GM19463 (cell line): ENCODE results near the gene AMPD3.

Experiments used
- ATAC-seq: cut with Tn5 transposase; IDR thresholded peaks from one replicate; pipeline ENCODE4 v1.9.1; 2021; ENCODE audit warnings: mild to moderate bottlenecking, moderate library complexity; ENCODE audit not compliant: unreplicated experiment

The AMPD3 gene

DNA sequence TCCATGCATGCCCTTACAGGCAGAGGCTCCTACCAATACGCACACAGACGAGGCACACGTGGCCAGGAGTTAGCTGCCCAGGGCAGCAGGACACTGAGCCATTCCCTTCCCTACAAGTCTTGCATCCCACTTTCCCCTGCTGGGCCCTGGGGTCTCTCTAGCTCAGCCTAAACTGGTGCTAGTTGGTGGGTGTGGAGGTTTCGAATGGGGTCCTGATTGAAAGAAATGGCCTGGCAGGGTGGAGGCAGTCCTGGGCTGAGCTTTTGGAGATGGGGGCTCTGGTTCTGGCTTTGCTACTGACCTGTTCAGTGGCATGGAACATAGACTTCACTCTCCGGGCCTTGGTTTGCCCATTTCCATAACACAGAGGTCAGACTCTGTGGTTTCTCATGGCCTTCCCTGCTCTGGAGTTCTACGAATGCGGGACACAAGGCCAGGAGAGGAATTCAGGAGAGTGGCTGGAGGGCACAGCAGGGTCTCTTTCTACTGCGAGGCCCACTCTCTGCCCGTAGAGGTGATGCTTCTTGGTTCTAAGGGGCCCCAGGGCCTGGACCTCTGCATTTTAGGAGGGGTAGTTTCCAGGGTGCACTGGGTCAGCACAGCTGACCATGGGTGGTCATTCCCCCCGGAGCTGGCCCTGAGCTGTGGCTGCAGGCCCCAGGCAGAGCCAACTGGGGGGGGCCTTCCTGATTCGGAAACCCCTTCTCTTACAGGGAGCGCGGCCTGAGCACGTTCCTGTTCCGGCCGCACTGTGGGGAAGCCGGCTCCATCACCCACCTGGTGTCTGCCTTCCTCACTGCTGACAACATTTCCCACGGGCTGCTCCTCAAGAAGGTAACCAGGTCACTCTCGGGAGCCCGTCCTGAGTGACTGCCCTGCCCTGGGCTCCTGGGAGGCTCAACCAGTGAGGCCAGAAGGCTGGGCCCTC is 46.0 kb downstream of the AMPD3 start:
- ATAC-seq = no peak

DNA sequence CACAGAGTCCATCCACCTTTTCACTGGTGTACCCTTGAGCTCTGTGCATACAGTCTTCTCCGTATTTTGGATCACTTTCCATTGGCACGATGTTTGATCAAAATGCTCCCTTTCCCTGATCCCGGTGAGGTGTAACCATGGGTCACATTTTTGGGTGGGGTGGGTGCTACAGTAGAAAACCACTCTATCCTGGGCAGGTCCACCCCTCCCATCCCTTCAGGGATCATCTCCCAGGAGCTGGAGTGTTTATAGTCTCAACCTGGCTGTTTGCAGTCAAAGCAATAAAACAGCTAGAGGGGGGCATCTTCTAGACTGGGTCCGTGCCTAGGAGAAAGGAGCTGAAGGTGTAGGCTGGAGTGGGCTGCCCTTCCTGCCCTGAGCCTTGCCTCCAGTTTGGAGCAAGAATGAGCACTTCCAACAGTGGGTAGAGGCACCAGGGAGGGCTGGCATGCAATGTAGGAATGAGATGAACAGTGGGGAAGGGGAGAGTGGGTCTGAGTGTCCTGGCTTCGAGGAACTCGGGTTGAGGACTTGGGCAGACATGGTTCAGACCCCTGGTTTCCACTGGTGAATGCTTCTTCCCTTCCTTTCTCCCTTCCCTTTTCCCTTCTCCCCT is 47.1 kb downstream of the AMPD3 start:
- ATAC-seq = no peak

DNA sequence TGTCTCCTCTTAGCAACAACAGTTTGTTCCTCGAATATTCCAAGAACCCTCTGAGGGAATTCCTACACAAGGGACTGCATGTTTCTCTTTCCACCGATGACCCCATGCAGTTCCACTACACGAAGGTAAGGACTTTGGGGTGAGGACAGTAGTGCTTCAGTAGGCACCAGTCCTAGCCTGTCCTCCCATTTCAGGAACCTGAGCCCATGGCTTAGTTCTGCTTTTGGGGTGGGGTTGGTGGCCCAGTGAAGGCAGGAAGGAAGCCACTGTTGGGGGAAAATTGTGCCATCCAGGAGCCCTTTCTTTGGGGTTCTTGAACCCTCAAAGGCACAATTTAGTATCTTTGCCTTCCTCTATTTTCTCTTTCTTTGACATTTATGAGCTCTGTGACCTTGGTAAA is 47.7 kb downstream of the AMPD3 start:
- ATAC-seq = no peak

DNA sequence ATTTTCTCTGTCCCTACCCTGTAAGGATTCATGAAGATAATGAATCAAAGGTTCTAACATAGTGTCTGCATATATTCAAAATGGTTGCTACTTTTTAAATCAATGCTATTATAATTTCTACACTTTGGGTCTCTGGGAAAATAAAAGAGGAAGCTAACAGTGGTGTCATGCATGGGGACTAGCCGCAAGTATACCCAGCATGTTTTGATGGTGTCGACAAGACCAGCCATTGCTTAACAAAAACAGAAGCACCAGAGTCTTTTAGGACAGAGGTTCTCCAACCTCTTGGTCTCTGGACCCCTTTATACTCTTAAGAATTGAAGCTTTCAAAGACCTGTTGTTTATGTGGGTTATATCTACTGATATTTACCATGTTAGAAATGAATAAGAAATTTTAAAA is 48.2 kb downstream of the AMPD3 start:
- ATAC-seq = no peak

DNA sequence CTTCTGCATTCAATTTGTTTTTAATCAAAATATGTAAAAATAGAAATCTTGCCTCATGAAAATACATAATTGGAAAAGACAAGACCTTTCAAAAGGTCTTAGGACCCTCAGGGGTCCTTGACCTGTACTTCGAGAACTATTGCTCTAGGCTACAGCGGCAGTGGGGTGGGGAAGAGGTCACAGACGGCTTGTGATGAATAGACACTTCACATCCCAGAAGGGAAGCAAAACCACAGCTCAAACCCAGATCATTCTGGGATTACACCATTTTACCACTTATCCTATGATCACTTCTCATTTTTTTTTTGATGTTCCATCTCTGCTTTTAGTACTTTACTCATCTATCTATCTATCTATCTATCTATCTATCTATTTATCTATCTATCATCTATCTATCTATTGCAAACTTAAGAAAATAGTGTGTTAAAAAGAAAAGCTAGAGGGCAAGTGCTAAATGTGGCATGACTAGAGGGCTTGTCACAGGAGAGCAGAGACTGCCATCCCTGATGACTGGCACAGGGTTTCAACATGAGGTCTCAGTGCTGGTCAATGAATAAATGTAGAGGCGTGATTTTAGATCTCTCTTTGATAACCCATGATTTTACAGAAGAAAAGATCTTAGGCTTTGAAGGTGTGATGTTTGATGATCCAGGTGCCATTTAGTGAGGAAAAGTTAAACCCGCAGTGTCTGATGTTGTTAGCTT is 48.9 kb downstream of the AMPD3 start:
- ATAC-seq = no peak

DNA sequence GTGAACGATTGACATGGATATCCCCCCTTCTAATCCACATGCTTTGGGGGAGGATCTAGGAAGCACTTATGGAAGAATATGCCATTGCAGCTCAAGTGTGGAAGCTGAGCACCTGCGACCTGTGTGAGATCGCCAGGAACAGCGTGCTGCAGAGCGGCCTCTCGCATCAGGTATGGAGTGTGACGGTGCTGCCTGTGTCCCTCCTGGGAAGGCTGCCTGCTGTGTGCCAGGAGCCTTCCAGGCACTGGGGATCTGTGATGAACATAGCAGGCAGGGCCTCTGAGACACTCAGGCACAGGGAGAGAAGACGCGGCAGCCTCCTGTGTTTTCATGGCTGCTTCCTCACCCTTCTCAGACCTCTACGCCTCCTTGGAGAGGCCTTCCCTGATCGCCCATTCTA is 49.4 kb downstream of the AMPD3 start:
- ATAC-seq = no peak

DNA sequence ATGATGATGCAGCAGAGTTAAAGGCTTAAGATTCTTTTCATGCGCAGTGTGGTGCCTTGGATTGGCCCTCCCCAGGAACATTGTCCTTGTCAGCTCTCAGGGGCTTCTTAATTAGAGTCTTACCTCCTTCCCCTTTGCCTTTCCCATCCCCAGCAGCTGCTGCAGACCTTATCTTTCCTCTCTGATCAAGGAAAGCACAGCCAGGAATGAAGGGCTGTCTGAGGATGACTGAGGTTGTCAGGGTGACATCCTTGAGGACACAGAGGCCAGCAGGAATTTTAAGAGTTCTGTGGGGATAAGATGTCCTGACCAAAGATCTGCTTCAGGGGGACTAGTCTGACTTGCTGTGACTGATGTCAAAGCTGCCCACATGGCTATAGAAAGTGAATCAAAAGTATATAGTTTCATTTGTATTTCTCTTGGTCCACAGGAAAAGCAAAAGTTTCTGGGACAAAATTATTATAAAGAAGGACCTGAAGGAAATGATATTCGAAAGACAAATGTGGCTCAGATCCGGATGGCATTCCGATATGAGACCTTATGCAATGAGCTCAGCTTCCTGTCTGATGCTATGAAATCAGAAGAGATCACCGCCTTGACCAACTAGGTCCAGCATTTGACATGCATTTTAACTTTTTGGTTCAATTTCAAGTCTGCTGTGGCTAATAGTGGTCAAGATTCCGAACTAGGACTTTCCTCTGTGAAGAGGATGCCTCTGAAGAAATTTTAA is 50.4 kb downstream of the AMPD3 start:
- ATAC-seq = no peak

DNA sequence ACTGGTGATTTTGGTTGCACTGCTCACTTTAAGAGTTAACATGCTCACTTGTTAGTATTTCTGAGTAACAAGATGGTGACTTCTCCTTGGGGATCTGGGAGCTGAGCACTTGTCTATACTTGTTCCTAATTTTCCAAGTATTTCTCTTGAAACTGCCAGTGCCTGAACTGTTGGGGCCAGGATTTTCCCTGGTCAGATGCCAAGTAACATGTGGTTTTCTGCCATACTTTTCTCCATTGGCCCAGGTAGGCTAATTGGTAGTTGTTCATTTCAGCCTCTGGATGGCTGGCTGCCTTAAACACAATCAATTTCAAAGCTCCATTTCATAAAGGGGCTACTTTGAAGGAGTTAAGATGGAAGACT is 50.9 kb downstream of the AMPD3 start:
- no peak for ATAC-seq

DNA sequence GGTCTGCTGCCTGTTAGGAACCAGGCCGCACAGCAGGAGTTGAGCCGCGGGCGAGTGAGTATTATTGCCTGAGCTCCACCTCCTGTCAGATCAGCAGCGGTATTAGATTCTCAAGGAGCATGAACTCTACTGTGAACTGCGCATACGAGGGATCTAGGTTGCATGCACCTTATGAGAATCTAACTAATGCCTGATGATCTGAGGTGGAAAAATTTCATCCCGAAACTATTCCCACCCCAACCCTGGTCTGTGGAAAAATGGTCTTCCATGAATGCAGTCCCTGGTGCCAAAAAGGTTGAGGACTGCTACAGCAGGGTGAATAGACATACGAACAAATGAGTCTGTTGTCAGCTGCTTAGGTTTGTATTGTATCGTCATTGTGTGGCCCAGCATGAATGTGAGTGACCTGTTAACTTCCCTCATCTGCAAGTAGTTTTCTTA is 56.1 kb downstream of the AMPD3 start:
- no peak for ATAC-seq

DNA sequence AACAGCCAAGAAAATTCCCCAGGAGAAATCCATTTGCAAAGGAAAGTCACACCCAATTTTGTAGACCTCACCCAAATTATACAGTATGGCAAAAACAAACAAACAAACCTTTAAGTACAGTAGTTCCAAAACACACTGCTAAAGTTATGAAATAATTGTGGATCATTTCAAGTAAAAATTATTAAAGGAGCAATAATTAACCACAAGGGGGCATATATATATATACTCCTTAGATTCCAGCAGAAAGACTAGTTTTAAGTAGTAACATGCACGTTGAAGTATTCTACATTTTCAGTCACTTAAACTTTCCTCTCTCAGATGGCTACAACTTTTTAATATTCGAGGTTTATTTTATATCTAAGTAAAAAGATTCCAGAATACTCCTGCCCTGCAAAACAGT is 59.1 kb downstream of the AMPD3 start:
- no peak for ATAC-seq

DNA sequence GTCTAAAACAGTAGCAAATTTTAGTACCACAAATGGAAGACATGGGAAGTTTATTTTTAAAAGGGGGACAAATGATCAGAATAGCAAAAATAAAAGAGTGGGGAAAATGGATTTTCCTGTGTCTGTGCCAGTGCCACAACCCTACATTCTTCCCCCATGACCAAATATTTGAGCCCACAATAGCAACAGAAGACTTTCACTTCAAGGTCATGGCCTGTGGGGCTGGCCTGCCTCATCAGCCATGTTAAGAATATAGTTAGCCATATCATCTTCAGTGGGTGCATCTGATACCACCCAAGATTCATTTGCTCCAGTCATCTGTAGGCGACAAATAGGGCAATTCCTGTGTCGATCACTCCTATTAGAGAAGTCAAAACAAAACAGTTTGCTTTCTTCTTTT is 59.6 kb downstream of the AMPD3 start:
- ATAC-seq = no peak

DNA sequence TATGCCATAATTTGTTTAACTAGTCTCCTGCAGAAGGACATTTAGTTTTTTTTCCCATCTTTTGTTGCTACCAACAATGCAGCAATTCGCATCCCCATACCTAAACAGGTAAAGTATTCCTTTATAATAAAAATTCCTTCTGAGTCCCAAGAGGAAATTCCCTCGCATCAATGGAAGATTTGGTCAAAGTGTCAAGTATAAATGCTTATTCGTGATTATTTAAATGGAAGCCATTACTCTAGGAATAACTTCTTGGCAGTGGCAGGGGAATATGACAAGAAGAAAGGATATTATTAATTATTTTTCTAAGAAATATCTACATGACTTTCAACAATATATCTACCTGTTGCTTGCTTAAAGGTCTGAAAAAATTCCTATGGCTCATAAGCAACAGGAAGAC is 60.4 kb downstream of the AMPD3 start:
- no peak for ATAC-seq

DNA sequence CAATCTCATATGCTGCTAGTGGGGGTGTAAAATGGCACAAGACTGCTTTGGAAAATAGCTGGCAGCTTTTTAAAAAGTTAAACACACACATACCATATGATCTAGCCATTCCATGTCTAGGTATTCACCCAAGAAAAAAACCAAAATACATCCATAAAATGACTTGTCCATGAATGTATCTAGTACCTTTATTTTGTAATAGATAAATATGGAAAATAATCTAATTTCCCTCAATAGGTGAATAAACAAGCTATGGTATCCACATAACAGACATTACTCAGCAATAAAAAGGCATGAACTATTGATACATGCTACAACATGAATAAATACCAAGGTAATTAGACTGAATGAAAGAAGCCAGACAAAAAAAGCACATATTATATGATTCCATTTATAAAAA is 63.1 kb downstream of the AMPD3 start:
- ATAC-seq = no peak

DNA sequence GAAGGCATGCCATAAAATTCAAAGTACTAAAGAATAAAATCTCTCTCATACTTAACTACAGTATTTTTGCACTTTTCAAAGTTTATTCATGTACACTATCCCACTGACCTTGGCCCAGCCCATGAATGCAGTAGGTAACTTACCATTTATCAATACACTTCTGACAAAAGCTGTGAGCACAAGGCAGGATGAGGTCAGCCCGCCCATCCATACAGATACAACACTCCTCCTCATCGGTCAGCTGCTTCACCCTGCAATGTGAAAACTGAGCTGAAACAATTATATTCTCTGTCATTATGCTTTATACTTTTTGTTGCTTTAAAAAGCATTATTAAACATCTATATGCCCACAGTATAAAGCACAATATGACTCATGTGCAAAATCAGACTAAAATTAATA is 63.8 kb downstream of the AMPD3 start:
- ATAC-seq = no peak

DNA sequence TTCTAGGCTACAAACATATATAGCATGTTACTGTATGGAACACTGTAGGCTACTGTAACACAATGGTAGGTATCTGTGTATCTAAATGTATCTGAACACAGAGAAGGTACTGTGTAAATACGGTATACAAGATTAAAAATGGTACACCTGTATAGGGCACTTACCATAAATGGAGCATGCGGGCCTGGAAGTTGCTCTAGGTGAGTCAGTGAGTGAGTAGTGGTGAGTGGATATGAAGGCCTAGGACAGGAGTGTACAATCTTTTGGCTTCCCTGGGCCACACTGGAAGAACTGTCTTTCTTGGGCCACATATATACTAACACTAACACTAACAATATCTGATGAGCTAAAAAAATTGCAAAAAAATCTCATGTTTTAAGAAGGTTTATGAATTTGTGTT is 64.6 kb downstream of the AMPD3 start:
- no peak for ATAC-seq

DNA sequence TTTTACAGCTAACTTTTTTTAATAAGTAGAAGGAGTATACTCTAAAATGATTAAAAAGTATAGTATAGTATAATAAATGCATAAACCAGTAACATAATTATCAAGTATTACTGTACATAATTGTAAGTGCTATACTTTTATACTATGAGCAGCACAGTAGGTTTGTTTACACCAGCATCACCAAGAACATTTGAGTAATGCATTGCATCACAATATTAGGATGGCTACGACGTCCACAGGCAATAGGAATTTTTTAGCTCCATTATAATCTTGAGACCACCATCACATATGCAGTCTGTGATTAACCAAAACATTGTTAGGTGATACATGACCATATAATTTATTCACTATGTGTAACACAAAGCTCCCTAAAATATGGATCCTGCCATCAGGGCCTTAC is 65.5 kb downstream of the AMPD3 start:
- no peak for ATAC-seq

DNA sequence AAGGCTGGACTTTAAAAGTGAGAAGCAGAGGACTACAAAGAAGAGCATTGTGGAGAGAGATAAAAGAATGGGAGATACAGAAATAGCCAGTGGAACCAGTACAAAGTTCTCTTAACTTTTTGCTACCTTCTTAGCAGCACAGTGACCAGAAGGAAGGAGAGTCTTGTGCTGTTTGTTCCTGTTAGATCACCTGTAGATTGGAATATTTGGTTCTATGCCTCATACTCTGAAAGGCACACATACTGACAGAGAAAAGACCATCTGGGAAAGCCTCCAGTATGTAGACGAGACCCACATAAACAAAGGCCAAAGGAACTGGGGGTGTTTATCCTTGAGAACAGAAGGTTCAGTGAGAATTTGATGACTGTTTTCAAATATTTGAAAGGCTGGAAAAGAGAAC is 67.2 kb downstream of the AMPD3 start:
- no peak for ATAC-seq

DNA sequence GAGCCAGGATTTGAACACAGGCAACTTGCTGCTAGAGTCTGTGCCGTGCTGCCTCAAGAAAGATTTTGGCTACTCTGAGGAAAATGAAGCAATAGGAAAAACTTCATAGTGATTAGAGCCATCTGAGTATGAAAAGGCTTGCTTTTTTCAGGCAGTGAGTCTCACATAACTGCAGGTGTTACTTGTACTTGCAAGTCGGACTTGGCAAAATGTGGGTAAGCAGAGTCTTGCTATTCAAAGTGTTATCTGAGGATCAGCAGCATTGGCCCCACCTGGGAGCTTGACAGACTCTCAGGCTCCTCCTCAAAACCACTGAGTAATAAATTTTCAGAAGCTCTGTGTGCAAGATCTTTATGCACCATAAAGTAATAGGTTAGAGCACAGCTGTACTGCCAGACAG is 67.9 kb downstream of the AMPD3 start:
- ATAC-seq = no peak

DNA sequence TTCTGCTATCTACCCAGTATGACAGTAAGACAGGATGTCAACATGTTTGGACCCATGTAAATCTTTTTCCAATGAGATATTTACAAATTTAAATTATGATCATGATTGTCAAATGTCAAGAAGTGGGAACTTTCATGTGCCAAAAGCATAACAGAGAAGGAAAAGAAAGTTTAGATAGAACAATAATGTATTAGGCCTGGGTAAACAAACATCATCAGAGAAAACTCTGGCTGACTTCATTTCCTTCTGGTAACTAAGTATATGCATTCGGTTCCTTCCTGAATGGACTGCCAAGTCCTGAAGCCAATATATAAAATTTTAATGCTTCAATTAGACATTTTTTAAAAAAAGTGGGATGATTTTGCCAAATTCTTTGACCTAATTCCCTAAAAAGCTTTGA is 69.4 kb downstream of the AMPD3 start:
- no peak for ATAC-seq

DNA sequence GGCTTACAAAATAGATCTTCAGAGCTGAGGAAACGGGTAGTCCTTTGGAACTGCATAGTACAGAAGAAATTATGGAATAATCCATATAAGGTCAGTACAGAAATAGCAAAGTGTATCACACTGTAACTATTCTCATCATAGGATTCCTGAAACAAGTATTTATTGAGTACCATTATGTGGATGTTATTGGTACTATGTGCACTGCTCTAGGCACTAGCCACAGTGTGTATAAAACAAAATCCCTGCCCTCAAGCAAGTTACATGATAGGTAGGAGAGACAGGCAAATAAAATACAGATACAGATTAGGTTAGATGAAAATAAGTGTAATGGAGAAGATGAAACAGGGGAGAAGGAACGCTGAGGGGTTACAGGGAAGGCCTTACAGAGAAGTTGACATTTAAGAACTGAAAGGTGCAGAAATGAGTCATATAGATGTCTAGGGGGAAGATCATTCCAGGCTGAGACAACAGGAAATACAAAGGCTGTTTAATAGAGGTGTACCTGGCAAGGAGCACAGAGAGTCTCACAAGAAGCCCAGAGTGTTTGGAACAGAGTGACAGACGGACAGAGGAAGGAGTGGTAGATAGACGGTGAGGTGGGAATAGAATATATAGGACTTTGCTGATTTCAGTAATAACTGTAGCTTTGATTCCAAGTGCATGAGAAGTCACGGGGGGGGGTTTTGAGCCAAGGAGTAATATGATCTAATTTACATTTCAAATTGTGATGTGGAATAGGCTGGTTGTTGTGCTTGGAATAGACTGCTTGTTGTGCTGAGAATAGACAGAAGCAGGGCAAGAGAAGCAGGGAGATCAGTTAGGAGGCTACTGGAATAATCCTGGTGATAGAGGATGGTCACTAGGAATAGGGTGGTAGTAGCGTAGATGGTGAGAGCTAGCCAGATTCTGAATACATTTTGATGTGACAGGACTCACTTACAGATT is 72.2 kb downstream of the AMPD3 start:
- peak; percentile 87 for ATAC-seq
